ENCODE results near the gene SYT17.
"Not testable (repeated sequence)": the region's sequence is repeated elsewhere in the genome, so short reads cannot be mapped to it uniquely, and the experiment has no call there.

SYT17 gene

DNA sequence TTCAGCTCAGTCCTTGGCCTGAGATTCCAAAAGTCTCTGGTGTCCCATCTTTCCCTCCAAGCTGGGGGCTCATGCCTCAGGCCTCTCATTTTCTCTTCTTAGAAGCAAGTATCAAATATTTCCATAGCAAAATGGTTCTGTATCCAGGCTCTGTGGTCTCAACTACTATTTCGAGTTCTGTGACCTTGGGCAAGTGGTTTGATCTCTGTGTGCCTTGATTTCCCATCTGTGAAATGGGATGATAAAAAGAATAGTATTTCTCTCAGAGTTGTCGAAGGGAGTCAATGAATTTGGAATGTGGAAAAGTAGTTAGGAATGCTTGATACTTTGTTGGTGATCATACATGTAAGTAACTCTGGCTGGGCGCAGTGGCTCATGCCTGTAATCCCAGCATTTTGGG lies 6.4 kb downstream of the SYT17 start:
- no peak for DNase-seq

DNA sequence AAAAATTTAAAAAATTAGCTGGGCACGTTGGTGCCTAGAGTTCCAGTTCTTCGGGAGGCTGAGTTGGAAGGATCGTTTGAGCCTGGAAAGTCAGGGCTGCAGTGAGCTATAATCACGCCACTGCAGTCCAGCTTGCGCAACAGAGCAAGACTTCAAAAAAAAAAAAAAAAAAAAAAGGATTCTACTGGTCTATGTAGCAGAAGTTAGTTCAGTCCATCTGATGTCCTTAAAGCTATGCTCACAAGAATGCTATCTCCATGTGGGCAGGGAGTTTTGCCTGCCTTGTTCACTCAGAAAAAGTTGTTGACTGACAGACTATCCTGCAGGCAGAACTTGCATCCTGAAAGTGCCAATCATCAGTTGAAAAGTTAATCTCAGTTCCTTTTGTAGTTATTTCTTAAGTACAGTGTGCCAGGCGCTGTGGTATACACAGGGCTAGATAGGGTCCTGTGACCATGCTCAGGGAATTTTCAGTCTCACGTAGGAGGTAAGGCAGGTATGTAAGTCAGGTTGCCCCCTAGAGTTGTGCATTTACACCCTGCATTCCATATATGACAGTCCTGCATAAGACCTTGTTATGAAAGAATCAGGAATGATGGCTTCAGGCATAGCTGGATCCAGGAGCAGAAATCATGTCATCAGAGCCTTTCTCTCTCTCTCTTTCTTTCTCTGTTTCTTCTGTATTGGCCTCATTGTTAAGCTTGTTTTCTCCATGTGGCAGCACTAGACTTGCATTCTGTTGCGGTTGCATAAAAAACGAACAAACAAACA lies 7.6 kb downstream of the SYT17 start:
- DNase-seq: no peak

DNA sequence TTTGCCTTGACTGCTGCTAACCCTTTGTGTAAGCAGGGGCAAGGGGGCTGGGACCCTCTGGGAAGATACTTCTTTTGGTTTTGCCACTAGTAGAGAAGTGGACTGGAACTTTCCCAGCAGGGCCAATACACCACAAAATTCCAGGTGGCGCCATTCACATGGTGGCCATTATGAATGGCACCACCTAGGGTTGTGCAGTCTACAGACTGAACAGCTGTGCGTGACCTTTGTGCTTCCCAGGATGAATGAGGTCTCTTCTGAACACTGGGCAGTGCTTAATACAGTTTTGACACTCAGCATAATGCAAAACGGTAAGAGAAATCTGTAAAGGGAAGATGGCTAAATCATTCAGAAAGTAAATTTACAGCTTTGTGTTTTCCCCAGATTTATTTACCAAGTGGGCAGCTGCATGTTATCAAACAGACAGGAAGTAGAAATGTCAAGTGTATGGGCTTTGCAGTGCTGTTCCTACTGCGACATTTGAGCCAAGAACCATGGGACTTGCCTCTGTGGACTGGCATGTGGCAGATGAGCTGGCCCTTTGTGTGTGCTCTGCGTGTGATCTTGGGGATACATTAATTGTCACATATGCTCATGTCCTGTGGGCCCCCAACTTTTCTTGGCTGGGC lies 9.2 kb downstream of the SYT17 start:
- no peak for DNase-seq

DNA sequence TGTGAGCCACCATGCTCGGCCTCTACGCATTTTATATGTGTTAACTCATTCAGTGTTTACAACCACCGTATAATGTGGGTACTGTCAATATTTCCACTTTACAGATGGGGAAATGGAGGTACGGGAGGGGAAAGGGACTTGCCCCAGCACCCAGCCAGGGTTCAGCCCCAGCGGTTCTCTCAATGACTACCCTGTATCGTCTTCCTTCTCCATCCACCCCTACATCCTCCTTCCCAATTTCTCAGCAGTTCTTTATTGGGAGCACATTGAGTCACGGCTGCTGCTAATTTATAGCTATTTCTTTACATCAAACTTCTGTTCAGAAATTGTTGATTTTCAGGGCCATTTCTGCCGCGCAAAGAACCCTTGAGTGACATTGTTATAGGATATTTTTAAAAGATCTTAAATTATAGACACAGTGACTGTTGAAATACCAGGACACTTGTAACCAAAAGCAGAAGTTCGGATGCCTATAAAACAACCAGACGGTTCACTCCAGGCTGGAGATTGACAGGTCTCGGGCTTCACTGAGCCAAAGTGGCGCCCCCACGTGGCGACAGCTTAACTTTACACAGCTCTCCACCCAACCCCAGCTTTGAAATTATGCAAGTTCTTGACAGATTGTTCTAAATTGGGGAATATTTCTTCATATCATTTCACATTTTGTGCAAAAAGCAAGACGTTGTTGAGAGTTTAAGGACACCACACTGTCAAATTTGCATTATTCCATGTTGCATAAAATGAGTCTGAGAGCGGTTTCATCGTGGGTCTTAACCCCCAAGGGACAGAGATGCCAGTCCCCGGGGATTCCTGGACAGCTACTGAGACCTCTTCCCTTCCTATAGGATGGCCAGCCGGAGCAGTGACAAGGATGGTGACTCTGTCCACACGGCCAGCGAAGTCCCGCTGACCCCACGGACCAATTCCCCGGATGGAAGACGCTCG lies 11.8 kb downstream of the SYT17 start:
- DNase-seq: peak; percentile 74

DNA sequence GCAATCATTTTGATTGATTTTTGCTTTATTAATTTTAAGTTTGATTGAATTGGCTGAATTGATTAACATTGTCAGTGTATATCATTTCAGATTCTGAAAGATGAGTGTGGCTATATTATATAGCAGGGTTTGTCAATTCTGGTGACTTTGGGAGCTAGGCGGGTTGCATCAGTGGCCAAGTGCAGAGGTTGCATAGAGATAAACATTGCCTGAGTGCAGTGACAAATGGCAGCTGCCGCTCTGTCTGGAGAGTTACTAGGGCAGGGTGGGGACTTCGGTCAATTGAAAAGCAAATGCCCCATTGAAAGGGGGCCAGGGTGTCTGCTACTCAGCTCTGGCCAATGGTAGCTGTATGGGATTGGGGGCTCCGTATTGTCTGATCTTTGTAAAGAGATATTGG lies 12.7 kb downstream of the SYT17 start:
- no peak for DNase-seq

DNA sequence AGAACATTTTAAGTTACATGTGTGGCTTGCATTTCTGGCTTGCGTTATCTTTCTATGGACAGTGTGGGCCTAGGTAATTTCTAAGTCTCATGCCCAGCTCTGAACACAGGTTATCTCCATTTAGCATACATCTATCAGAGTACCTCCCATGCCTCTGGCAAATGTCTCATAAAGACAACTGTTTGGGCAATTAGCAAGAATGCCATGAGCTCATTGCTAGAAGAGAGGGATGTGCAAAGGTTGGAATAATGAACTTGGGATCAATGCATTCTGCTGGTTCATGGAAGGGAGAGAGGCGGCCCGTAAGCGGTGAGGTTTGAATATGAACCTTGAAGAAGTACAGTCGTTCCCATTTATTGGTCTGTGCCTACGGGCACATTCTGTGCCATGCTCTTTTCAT lies 14.4 kb downstream of the SYT17 start:
- DNase-seq: no peak

DNA sequence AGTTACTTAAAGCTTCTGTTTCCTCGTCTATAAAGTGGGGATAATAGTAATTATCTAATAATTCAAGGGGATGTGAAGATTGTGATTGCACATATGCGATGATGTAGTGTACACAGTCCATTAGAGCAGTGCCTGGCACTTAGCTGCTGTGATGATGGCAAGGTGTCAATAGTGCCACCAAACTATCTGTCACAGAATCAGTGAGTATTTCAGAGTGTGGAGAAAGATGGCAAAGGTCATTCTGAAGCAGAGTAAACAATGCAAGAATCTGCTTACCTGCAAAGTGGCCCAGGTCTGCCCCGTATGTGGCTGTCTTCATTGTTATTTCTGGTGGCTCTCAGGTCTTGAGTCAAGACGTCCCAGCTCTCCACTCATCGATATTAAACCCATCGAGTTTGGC lies 15.1 kb downstream of the SYT17 start:
- no peak for DNase-seq

DNA sequence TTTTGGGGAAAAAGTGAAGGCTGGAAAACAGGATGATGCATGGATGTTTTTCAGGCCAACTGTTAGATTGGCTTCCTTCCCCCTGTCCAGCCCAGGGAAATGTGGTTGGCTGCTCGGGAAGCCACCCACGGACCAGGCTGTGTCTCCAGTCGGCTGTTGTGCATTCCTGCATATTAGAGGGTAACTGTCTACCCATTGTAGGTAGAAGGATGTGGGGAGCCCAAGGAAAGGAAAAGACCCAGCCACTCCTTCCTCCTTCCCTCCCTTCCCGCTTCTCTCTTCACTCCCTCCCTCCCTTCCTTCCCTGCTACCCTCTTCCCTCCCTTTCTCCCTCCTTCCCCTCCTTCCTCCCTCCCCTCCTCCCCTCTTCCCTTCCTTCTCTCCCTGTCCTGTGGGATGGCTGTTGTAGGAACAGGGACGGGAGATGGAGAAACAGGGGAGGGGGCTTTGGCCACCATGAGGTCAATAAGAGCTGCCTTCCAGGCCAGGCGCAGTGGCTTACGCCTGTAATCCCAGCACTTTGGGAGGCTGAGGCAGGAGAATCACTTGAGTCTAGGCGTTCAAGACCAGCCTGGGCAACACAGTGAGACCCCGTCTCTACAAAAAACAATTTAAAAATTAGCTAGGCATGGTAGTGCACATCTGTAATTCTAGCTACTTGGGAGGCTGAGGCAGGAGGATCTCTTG lies 16.9 kb downstream of the SYT17 start:
- no peak for DNase-seq

DNA sequence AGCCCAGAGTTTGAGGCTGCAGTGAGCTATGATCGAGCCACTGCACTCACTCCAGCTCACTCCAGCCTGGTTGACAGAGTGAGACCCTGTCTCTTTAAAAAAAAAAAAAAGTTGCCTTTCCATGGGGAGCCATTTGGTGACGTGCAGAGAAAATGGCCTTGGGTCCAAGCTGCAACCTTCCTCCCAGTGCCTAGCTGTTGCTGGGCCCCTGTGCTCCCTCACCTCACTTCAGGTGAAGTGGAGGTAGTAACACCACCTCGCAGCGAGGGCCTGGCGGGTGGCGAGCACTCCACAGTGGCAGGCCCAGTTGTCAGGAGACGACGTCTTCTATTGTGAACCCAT lies 17.4 kb downstream of the SYT17 start:
- no peak for DNase-seq

DNA sequence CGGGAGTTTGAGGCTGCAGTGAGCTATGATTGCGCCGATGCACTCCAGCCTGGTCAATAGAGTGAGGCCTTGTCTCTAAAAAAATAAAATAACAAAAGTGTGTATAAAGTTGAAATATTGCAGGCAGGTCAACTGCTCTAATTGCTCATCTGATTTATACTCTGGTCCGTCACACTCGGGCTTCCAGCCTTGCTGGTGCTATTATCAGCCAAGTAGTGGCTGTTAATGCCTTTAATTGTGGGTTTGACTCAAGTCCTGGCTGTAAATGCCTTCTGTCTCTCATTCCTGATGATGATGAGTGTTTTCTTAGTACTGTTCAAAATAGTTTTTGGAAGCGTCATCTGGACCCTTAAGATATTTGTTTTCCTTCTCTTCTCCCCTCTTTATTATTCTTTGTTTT lies 18.4 kb downstream of the SYT17 start:
- no peak for DNase-seq

DNA sequence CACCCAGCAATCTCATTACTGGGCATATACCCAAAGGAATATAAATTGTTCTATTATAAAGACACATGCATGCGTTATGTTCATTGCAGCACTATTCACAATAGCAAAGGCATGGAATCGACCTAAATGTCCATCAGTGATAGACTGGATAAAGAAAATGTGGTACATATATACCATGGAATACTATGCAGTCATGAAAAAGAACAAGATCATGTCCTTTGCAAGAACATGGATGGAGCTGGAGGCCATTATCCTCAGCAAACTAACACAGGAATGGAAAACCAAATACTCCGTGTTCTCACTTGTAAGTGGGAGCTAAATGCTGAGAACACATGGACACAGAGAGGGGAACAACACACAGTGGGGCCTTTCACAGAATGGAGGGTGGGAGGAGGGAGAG lies 19.9 kb downstream of the SYT17 start:
- not testable (repeated sequence) for DNase-seq

DNA sequence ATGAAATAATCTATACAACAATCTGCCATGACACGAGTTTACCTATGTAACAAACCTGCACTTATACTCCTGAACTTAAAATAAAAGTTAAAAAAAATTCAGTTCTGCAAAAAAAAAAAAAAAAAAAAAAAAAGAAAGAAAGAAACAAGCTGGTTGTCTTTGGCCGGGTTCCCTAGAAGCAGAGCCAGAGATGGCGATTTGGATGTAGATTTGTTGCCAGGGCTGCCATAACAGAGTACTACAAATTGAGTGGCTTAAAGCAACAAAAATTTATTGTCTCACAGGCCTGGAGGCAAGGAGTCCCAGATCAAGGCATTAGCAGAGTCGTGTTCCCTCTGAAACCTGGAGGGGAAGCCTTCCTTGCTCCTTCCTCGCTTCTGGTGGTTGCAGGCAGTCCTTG lies 20.4 kb downstream of the SYT17 start:
- DNase-seq: no peak

DNA sequence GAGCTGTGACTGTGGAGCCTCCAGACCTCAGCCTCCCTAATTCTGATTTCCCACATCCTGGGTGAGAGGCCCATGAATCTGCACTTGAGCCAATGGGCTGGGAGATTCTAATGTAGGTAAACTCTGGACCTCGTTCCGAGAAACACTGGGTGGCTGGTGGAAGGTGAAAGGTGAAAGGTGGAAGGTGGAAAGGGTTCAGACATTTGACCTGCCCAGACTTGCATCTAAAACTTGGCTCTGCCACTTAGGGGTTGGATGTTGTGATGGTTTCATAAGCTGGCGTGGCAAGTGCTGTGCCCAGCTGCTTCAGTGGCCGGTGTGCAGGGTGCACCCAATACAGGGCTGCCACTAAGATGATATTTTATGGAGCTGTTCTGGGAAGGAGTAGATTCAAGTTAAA lies 24.8 kb downstream of the SYT17 start:
- DNase-seq: no peak

DNA sequence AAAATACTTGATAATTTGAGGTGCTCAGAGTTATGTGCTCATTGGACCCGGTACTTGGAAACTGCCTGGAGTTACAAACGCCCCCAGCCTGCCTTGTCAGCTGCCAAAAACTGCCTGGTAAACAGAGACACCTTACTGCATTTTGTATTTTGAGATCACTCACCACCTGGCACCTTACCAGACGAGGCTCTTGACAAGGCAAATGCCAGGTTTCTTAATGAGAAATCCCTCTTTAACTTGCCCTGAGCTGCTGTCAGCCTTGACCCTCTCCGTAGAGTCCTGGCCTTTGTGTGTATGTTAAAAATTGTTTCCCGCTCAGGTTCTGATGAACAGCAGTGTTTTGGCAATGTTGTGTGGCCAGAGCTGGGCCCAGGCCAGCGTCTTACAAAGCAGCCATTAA lies 28.8 kb downstream of the SYT17 start:
- DNase-seq: no peak

DNA sequence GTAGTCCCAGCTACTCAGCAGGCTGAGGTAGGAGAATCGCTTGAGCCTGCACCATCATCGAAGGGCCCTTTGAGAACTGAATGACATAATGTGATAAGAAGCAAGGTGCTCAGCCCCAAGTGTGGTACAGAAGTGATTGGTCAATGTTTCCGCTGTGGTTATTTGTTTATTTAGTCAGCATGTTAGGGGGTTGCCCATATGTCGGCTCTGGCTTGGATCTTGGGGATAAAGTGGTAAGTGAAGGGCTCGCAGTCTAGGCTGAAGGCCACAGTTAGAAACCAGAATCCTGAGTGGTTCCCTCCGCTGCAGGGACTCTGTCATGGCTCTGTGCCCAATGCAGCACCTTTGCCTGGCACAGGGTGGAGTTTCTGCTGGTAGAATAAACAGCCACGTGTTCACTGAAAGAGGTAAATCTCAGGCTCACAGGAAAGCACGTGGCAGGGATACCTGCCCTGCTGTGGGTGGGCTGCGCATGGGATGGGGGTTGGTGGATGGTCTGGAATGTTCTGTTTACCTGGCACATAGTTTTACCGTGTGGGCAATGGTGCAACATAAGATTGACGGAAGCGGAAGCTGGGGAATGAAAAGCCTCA lies 35.4 kb downstream of the SYT17 start:
- DNase-seq: no peak

DNA sequence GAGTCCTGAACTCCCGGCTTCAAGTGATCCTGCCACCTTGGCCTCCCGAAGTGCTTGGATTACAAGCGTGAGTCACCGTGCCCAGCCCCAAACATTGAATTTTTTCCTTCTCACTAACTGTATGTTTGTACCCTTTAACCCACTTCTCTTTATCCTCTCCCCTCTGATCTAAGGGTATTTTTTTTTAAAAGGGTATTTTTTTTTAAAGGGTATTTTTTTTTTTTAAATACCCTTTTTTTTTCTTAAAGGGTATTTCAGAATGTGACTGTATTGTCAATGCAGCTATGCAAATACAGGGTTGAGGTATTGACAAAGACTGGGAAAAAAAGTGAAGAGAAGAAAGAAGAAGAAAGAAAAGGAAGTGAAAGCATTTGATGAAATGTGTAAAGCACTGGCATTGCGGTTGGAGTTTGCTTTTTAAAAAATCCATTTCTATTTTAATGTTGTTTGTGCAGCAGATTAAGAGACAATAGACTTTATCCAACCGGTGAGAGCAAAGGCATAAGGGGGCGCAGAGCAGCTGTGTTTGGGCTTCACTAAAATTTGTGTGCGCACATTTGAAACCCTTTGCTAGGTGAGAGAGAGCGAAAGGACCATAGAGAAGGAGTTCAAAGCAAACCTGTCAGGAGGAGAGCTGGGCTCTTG lies 42.4 kb downstream of the SYT17 start:
- no peak for DNase-seq

DNA sequence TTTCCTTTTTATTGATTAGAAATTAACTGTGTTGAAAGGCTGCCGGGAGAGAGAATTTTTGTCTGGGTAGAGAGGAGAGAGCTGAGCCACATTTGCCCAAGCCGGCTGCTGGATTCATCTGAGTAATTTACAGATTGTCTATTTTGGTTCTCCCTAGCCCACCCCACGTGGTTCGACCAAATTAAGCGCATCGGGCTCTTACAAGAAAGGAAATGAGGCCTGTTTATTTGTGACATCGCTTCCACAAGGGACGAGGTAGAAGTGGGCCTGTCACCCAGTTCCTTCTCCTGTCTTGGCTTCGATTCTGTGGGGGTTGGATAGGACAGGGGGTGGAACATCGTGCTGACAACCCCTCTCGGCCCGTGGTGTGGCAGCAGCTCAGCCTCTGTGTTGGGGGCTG lies 42.9 kb downstream of the SYT17 start:
- DNase-seq: no peak

DNA sequence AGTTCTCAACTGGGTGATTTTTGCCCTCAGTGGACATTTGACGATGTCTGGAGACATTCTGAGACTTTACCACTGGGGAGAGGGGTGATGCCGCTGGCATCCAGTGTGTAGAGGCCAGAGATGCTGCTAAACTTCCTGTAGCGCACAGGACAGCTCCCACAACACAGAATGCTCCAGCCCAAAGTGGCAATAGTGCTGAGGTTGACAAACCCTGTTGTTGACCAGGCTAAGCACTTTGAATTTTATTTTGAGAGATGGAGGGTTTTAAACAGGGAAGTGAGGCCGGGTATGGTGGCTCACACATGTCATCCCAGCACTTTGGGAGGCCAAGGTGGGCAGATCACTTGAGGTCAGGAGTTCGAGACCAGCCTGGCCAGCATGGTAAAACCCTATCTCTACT lies 44.0 kb downstream of the SYT17 start:
- DNase-seq: no peak

DNA sequence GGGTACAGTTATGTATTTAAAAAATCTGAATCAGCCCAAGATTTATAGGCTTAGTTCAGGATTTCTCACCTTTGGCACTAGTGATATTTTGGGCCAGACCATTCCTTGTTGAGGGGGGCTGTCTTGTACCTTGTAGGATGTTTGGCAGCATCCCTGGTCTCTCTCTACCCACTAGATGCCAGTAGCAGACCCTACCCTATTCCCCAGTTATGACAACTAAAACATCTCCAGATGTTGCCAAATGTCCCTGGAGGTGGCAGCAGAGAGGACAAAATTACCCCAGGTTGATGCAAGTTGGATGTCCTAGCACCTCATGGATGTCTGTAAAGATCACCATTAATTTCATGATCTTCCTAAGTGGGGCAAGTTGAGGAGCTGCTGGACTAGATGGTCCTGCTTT lies 45.8 kb downstream of the SYT17 start:
- no peak for DNase-seq

DNA sequence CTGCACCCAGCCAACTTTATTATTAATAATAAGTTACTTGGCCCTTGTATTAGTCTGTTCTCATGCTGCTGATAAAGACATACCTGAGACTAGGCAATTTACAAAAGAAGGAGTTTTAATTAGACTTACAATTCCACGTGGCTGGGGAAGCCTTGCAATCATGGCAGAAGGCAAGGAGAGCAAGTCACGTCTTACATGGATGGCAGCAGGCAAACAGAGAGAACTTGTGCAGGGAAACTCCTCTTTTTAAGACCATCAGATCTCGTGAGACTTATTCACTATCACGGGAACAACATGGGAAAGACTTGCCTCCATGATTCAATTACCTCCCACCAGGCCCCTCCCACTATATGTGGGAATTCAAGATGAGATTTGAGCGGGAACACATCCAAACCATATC lies 47.7 kb downstream of the SYT17 start:
- no peak for DNase-seq

DNA sequence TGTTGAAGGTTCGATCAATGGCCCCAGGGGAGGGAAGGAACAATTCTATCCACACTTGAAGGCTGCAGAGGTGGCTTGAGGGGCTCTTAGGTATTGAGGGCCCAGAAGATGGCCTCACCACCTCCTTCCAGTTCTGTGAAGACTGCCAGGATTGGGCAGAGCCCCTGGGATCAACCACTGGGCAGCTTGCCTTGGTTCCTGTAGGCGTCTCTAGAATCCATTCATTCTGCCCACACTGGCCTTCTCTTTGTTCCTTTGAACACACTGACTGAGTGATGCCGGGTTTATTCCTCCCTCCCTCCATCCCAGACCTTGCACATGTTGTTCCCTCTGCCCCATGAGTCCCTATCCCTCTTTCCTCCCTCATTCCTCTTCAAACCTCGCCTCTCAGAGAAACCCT lies 50.5 kb downstream of the SYT17 start:
- no peak for DNase-seq

DNA sequence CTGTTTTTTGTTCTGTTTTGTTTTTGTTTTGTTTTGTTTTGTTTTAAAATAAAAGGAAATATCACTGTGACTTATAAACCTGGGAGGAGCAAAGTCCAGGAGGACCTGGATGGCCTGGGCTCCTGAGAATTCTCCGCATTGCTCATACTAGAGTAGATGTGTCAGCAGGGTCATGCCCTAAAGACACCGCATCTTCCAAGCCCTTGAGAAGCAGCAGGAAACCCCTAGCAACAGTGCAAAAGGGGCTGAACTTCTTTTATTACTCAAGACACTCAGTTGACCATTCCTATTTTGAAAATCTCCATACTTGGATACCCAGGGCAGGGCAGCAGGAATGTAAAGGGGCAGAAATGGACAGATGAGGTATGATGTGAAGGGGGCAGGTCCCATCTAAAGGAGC lies 51.8 kb downstream of the SYT17 start:
- no peak for DNase-seq

Measured in activated effector memory CD4-positive, alpha-beta T cell treated with anti-CD3 and anti-CD28 coated beads, Interleukin-2, amount 50 U/mL, for 16 hours (primary cell).